BLaER1 treated with 17β-estradiol and CSF1 and Interleukin-3, amounts not matched to agents 10 nM and 100 nM (cell line): Measurements from ENCODE around the gene PITPNB.

Experiments used
- H3K27ac ChIP-seq, 11 experiments: shearing (Covaris generic); formaldehyde crosslinking; 2 replicates each; pipeline ENCODE4 v1.8.1; 2022
- H3K27me3 ChIP-seq, 11 experiments: shearing (Covaris generic); formaldehyde crosslinking; 2 replicates each; pipeline ENCODE4 v1.8.1; 2022
- H3K36me3 ChIP-seq, 11 experiments: shearing (Covaris generic); formaldehyde crosslinking; 2 replicates each; pipeline ENCODE4 v1.8.1; 2022
- H3K4me1 ChIP-seq, 10 experiments: shearing (Covaris generic); formaldehyde crosslinking; 2 replicates each; pipeline ENCODE4 v1.8.1; 2022
- H3K4me2 ChIP-seq, 11 experiments: shearing (Covaris generic); formaldehyde crosslinking; 2 replicates each; pipeline ENCODE4 v1.8.1; 2022
- H3K4me3 ChIP-seq, 10 experiments: shearing (Covaris generic); formaldehyde crosslinking; 2 replicates each; pipeline ENCODE4 v1.8.1; 2022
- H3K9ac ChIP-seq, 11 experiments: shearing (Covaris generic); formaldehyde crosslinking; 2 replicates each; pipeline ENCODE4 v1.8.1; 2022
- H3K9me3 ChIP-seq, 11 experiments: shearing (Covaris generic); formaldehyde crosslinking; replicated peaks in 1 of 11; 2 replicates each; pipeline ENCODE4 v1.8.1; 2022
- H4K20me1 ChIP-seq, 11 experiments: shearing (Covaris generic); formaldehyde crosslinking; 2 replicates each; pipeline ENCODE4 v1.8.1; 2022
- Cebpa-rat ChIP-seq, 11 experiments: shearing (Covaris generic); IDR thresholded peaks; 2 replicates each; pipeline ENCODE4 v1.8.1; 2022

PITPNB gene

DNA sequence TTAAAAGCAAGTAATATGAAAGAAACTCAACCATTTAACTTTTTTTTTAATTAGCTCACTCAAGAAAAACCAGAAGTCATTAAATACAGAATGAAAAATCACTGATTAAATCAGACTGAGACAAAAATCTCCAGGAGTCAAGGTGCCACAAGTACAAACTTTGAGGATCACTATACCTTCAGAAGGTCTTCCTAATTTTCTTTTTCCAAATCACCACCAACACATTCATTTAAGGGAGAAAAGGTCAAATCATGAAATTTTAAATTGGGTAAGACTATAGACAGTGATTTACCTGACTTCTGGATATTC, 32.3 kb downstream of the PITPNB start:
- no peaks in the 10 kb centered on the region for H3K9me3 ChIP-seq
- H4K20me1 ChIP-seq = peaks cover 55 to 97% (median 93%) of the 10 kb centered on the region in 11 experiments; a peak in 21 of 22 replicates
- H3K4me1 ChIP-seq = peaks cover 0 to 17% (median 0%) of the 10 kb centered on the region in 10 experiments; a peak in 5 of 20 replicates
- H3K9ac ChIP-seq = no peak overlapping the region
- H3K4me2 ChIP-seq = no peak overlapping the region
- peaks cover 80 to 99% (median 89%) of the 10 kb centered on the region in 11 experiments for H3K36me3 ChIP-seq
- H3K4me3 ChIP-seq = no peak overlapping the region
- H3K27ac ChIP-seq = no peak overlapping the region
- H3K27me3 ChIP-seq = no peaks in the 10 kb centered on the region
- no peak for TF ChIP-seq Cebpa-rat (IDR thresholded peaks at IDR 0.05)

GRCh38 chr22:27885977-27886842, 32.8 kb downstream of the PITPNB start:
- Histone ChIP-seq H3K4me2 (0 out of 22 replicates have a peak overlapping the region, but pooled peaks of 2 of the 11 experiments have one; percentile 7 to 34), H4K20me1 (peaks cover 55 to 97% (median 93%) of the 10 kb centered on the region in 11 experiments; a peak in 21 of 22 replicates), H3K36me3 (peaks cover 74 to 99% (median 85%) of the 10 kb centered on the region in 11 experiments), H3K9ac (no peak overlapping the region), H3K4me3 (no peak overlapping the region), H3K27me3 (no peaks in the 10 kb centered on the region), H3K4me1 (peaks cover 0 to 17% (median 0%) of the 10 kb centered on the region in 10 experiments; a peak in 5 of 20 replicates), H3K27ac (no peak overlapping the region), H3K9me3 (no peaks in the 10 kb centered on the region)
- TF ChIP-seq Cebpa-rat (IDR thresholded peaks at IDR 0.05) = no peak

- Histone ChIP-seq H3K4me1 (peaks cover 5 to 28% (median 10%) of the 10 kb centered on the region in 10 experiments; a peak in 19 of 20 replicates), H4K20me1 (peaks cover 67 to 97% (median 91%) of the 10 kb centered on the region in 11 experiments; a peak in 21 of 22 replicates), H3K4me2 (no peak overlapping the region), H3K27ac (no peak overlapping the region), H3K36me3 (peaks cover 51 to 85% (median 64%) of the 10 kb centered on the region in 11 experiments), H3K9ac (no peak overlapping the region), H3K9me3 (no peaks in the 10 kb centered on the region), H3K27me3 (no peaks in the 10 kb centered on the region), H3K4me3 (no peak overlapping the region)
- no peak for TF ChIP-seq Cebpa-rat (IDR thresholded peaks at IDR 0.05)
Observed at GRCh38 chr22:27883656-27884350, 35.3 kb downstream of the PITPNB start.

DNA sequence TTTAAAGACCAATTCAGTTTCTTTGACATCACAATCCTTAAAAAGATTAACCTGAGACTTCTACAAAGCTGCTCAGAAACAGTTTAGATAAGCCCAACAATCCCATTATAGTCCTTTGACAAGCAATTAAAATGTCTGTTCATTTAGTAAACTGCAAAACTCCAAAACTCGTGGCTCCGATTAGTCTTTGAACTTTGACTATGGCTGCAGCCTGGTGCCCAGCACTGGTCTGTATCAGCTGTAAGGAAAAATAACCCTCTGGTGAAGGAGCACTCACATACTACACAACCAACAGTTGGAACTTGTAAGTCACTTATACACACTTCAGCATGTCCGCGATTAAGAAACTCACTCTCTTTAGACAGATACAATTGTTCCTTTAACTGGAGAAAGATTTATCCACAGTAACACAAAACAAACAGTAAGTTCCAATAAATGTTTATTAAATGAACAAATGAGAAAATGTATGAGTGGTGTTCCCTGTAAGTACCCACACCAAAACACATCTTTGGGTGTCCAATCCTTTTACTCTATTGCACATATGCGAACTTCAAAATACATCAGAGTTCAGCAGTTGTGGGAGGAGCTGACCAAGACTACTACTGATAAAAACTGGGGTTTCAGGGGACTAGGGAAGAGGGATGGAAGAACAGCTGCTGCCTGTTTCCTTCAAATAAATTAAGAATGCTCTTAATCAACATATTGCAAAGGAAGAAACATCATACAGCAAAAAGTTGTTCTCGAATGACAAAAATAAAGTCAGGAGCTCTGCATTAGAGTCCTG, 36.4 kb downstream of the PITPNB start:
- H4K20me1 ChIP-seq = peaks cover 70 to 97% (median 91%) of the 10 kb centered on the region in 11 experiments; a peak in 21 of 22 replicates
- H3K4me3 ChIP-seq = no peak overlapping the region
- H3K9ac ChIP-seq = no peak overlapping the region
- peaks cover 14 to 39% (median 21%) of the 10 kb centered on the region in 10 experiments for H3K4me1 ChIP-seq
- H3K27ac ChIP-seq = no peak overlapping the region
- H3K4me2 ChIP-seq = no peak overlapping the region
- H3K27me3 ChIP-seq = no peaks in the 10 kb centered on the region
- no peaks in the 10 kb centered on the region for H3K9me3 ChIP-seq
- H3K36me3 ChIP-seq = peaks cover 40 to 75% (median 54%) of the 10 kb centered on the region in 11 experiments
- no peak for TF ChIP-seq Cebpa-rat (IDR thresholded peaks at IDR 0.05)

GRCh38 chr22:27881421-27881820, 37.6 kb downstream of the PITPNB start:
- peaks cover 72 to 97% (median 92%) of the 10 kb centered on the region in 11 experiments; a peak in 21 of 22 replicates for H4K20me1 ChIP-seq
- H3K27ac ChIP-seq = no peak overlapping the region
- no peak for TF ChIP-seq Cebpa-rat (IDR thresholded peaks at IDR 0.05)
- H3K9ac ChIP-seq = peak overlapping the region in 1 of 11 experiments; percentile 6; a peak in 1 of 22 replicates
- H3K4me1 ChIP-seq = peaks cover 21 to 51% (median 31%) of the 10 kb centered on the region in 10 experiments
- H3K36me3 ChIP-seq = peaks cover 30 to 72% (median 52%) of the 10 kb centered on the region in 11 experiments
- no peaks in the 10 kb centered on the region for H3K27me3 ChIP-seq
- no peaks in the 10 kb centered on the region for H3K9me3 ChIP-seq
- H3K4me2 ChIP-seq = no peak overlapping the region
- H3K4me3 ChIP-seq = no peak overlapping the region

DNA sequence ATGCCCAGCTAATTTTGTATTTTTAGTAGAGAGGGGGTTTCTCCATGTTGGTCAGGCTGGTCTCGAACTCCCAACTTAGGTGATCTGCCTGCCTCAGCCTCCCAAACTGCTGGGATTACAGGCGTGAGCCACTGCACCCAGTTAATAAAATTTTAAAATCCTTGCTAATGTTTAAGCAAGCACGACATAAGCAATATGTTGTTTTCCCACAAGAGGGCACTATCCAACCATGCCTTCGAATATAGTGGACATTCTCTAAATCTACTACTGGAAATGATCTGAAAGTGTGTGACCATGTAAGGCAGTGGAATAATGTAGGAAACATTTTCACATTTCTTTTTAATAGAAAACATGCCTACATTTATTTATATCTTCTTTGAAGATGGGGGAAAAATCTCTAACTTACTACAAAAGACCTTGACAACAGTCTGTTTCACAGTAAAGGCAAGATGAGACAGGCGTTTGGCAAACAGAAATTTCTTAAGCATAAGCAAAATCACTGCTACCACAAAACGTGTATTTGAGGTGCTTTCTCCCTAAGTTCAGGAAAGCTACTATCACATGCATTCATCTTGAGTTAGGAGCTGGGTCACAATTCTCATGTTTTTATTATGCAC, 38.2 kb downstream of the PITPNB start:
- Histone ChIP-seq H3K27ac (no peak overlapping the region), H4K20me1 (peaks cover 72 to 97% (median 91%) of the 10 kb centered on the region in 11 experiments; a peak in 21 of 22 replicates), H3K4me2 (no peak overlapping the region), H3K4me1 (peaks cover 21 to 46% (median 34%) of the 10 kb centered on the region in 10 experiments), H3K9ac (no peak overlapping the region), H3K4me3 (no peak overlapping the region), H3K27me3 (no peaks in the 10 kb centered on the region), H3K36me3 (peaks cover 27 to 72% (median 51%) of the 10 kb centered on the region in 11 experiments), H3K9me3 (no peaks in the 10 kb centered on the region)
- TF ChIP-seq Cebpa-rat (IDR thresholded peaks at IDR 0.05) = no peak

- no peak overlapping the region for H3K27ac ChIP-seq
Observed at GRCh38 chr22:27879923-27880322, 39.1 kb downstream of the PITPNB start.

DNA sequence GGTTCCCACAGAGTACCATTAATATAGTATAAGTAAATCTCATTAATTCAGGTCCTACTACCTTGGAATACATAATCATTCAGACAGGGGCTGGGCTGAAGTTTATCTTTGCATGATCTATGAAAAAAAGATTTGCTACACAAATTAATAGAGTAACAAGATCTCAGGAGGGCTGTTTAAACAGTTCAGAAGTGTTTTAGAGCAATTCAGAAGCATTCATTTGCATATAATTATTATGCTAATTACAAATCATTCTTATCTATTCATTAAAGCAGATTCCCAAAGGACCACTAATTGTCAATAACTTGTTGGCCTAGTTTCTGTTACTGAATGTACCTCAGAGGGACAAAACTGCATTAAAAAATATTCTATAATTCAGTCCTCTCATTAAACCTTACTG, 40.5 kb downstream of the PITPNB start:
- H3K4me2 ChIP-seq = peak overlapping the region in 9 of 11 experiments; percentile 5 to 63 (median 43); a peak in 10 of 22 replicates
- peaks cover 74 to 100% (median 94%) of the 10 kb centered on the region in 11 experiments; a peak in 20 of 22 replicates for H4K20me1 ChIP-seq
- H3K36me3 ChIP-seq = peaks cover 28 to 72% (median 51%) of the 10 kb centered on the region in 11 experiments
- no peaks in the 10 kb centered on the region for H3K9me3 ChIP-seq
- H3K27me3 ChIP-seq = no peaks in the 10 kb centered on the region
- H3K4me3 ChIP-seq = no peak overlapping the region
- no peak overlapping the region for H3K27ac ChIP-seq
- TF ChIP-seq Cebpa-rat (IDR thresholded peaks at IDR 0.05) = no peak
- H3K4me1 ChIP-seq = peaks cover 21 to 47% (median 33%) of the 10 kb centered on the region in 10 experiments
- 0 out of 22 replicates have a peak overlapping the region, but pooled peaks of 1 of the 11 experiments have one; percentile 0 for H3K9ac ChIP-seq

More at GRCh38 chr22:27879923-27880322, 39.1 kb downstream of the PITPNB start:
- H3K36me3 ChIP-seq = peaks cover 24 to 72% (median 51%) of the 10 kb centered on the region in 11 experiments
- TF ChIP-seq Cebpa-rat (IDR thresholded peaks at IDR 0.05) = no peak
- peaks cover 21 to 47% (median 34%) of the 10 kb centered on the region in 10 experiments for H3K4me1 ChIP-seq
- H3K4me3 ChIP-seq = no peak overlapping the region
- no peak overlapping the region for H3K4me2 ChIP-seq
- peaks cover 74 to 97% (median 94%) of the 10 kb centered on the region in 11 experiments; a peak in 21 of 22 replicates for H4K20me1 ChIP-seq
- H3K9ac ChIP-seq = no peak overlapping the region
- H3K9me3 ChIP-seq = no peaks in the 10 kb centered on the region
- no peaks in the 10 kb centered on the region for H3K27me3 ChIP-seq
